Mesothelial cell of epicardium (in vitro differentiated cells): Measurements from ENCODE around the gene LSM12. TPM values are rescaled to one million over a fixed set of nuclear protein-coding genes. Genes with fewer than 3 reads are reported as not detected.
A peak's percentile ranks its signal among the peaks of the same experiment; 100 is the strongest.

Source experiments
- DNase-seq, 2 experiments: peaks; one replicate each; pipeline ENCODE4 v3.0.0; 2021; ENCODE audit warnings: low spot score in 2 of 2; ENCODE audit not compliant: unreplicated experiment in 2 of 2
- H3K27ac Mint-ChIP-seq: 2 replicates; pipeline ENCODE4 v1.8.0; 2021; ENCODE audit warnings: mixed read lengths
- H3K27me3 Mint-ChIP-seq: 2 replicates; pipeline ENCODE4 v1.8.0; 2021; ENCODE audit warnings: low read depth, mixed read lengths
- H3K36me3 Mint-ChIP-seq: 2 replicates; pipeline ENCODE4 v1.8.0; 2021; ENCODE audit warnings: mixed read lengths
- H3K4me1 Mint-ChIP-seq: 2 replicates; pipeline ENCODE4 v1.8.0; 2021; ENCODE audit warnings: mixed read lengths
- H3K4me3 Mint-ChIP-seq: 2 replicates; pipeline ENCODE4 v1.8.0; 2021; ENCODE audit warnings: mild to moderate bottlenecking, moderate library complexity, mixed read lengths
- H3K9me3 Mint-ChIP-seq: 2 replicates; pipeline ENCODE4 v1.8.0; 2021; ENCODE audit warnings: mixed read lengths
- total RNA-seq: library from RNA; stranded (reverse); gene quantifications from 3 replicates; pipeline ENCODE4 v1.2.1, GENCODE V29; 2021
- TF ChIP-seq, protein P1 (sequence below): fragments of 200-600 bp; sonication (generic); IDR thresholded peaks from one replicate; pipeline ENCODE4 v1.5.0; 2021; ENCODE audit warnings: antibody characterized with exemption; ENCODE audit not compliant: unreplicated experiment

LSM12 gene
- total RNA-seq, 1 donor from 2014 or later, result 58.0 TPM

GRCh38 chr17:44075598-44076293, 9.3 kb upstream of the LSM12 start:
- H3K9me3 Mint-ChIP-seq, result no peaks in the 10 kb centered on the region
- no peak overlapping the region for H3K27ac Mint-ChIP-seq
- TF ChIP-seq, protein P1, sequence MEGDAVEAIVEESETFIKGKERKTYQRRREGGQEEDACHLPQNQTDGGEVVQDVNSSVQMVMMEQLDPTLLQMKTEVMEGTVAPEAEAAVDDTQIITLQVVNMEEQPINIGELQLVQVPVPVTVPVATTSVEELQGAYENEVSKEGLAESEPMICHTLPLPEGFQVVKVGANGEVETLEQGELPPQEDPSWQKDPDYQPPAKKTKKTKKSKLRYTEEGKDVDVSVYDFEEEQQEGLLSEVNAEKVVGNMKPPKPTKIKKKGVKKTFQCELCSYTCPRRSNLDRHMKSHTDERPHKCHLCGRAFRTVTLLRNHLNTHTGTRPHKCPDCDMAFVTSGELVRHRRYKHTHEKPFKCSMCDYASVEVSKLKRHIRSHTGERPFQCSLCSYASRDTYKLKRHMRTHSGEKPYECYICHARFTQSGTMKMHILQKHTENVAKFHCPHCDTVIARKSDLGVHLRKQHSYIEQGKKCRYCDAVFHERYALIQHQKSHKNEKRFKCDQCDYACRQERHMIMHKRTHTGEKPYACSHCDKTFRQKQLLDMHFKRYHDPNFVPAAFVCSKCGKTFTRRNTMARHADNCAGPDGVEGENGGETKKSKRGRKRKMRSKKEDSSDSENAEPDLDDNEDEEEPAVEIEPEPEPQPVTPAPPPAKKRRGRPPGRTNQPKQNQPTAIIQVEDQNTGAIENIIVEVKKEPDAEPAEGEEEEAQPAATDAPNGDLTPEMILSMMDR, result no peak
- H3K4me1 Mint-ChIP-seq, result peaks cover 16% of the 10 kb centered on the region
- no peaks in the 10 kb centered on the region for H3K27me3 Mint-ChIP-seq
- H3K4me3 Mint-ChIP-seq, result no peak overlapping the region
- H3K36me3 Mint-ChIP-seq, result peaks cover 22% of the 10 kb centered on the region
- DNase-seq, result no peak

DNA sequence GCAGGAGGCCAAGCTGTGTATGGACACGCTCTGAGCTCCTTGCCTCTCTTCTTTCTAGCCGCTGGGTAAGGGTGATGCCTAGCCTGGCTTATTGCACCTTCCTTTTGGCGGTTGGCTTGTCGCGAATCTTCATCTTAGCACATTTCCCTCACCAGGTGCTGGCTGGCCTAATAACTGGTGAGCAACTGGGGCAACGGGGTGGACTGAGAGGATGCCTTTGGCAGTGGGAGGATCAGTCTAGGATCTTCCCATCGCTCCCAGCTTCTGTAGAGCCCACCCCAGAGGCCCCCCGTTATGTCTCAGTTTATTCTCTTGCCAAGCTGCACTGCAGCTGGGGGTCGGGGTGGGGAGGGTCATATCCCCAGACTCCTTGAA, 8.4 kb upstream of the LSM12 start:
- Mint-ChIP-seq H3K9me3 (no peaks in the 10 kb centered on the region), H3K27ac (no peak overlapping the region), H3K4me3 (no peak overlapping the region), H3K27me3 (no peaks in the 10 kb centered on the region), H3K4me1 (peaks cover 22% of the 10 kb centered on the region), H3K36me3 (peaks cover 17% of the 10 kb centered on the region)
- no peak for DNase-seq
- TF ChIP-seq, protein P1, result no peak

GRCh38 chr17:44074231-44074910, 7.9 kb upstream of the LSM12 start:
- no peaks in the 10 kb centered on the region for H3K9me3 Mint-ChIP-seq
- no peak overlapping the region for H3K4me3 Mint-ChIP-seq
- DNase-seq, result no peak
- no peaks in the 10 kb centered on the region for H3K27me3 Mint-ChIP-seq
- H3K36me3 Mint-ChIP-seq, result peaks cover 15% of the 10 kb centered on the region
- peaks cover 25% of the 10 kb centered on the region for H3K4me1 Mint-ChIP-seq
- TF ChIP-seq, protein P1, result no peak
- H3K27ac Mint-ChIP-seq, result no peak overlapping the region

DNA sequence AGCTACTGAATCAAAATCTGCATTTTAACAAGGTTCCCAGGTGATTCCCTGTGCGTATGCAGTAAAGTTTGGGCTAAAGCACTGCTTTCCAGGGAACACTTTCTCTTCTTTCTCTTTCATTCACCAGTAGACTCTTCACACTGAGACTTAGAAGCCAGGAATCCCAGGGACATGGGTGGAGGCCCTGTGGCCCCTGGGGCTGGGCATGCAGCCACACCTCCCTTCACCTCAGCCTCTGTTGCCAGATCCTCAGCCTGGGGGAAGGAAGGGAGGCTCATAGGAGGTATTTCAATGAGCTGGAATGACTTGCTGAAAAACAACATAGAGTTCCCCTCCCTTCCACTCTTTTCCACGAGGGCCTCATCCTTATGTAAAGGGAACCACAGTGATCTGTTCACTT, 5.3 kb upstream of the LSM12 start:
- H3K27ac Mint-ChIP-seq, result peak overlapping the region; percentile 96
- DNase-seq, result no peak
- TF ChIP-seq, protein P1, result no peak
- no peaks in the 10 kb centered on the region for H3K9me3 Mint-ChIP-seq
- H3K4me1 Mint-ChIP-seq, result peaks cover 31% of the 10 kb centered on the region
- H3K27me3 Mint-ChIP-seq, result no peaks in the 10 kb centered on the region
- H3K4me3 Mint-ChIP-seq, result peak overlapping the region; percentile 91
- peaks cover 12% of the 10 kb centered on the region for H3K36me3 Mint-ChIP-seq

GRCh38 chr17:44071198-44071520, 4.7 kb upstream of the LSM12 start:
- Mint-ChIP-seq H3K27me3 (no peaks in the 10 kb centered on the region), H3K36me3 (peaks cover 8% of the 10 kb centered on the region), H3K4me3 (peak overlapping the region; percentile 91), H3K27ac (peak overlapping the region; percentile 96), H3K9me3 (no peaks in the 10 kb centered on the region), H3K4me1 (peaks cover 35% of the 10 kb centered on the region)
- TF ChIP-seq, protein P1, result no peak
- DNase-seq, result no peak
